Karpas-422 (cell line): ENCODE data around the gene SH3GL2. TPM values are rescaled to one million over a fixed set of nuclear protein-coding genes. Genes with fewer than 3 reads are reported as not detected.

Source experiments
- DNase-seq: peaks from one replicate; pipeline ENCODE4 v3.0.0-alpha.2; 2015
- H2AFZ ChIP-seq: fragments of 200-600 bp; sonication (generic); 2 replicates; pipeline ENCODE4 v1.6.1; 2014; ENCODE audit warnings: antibody characterized with exemption, low read length, mixed read lengths
- H3K27ac ChIP-seq: fragments of 200-600 bp; sonication (generic); 2 replicates; pipeline ENCODE4 v1.5.1; 2014; ENCODE audit warnings: mild to moderate bottlenecking, low read length, moderate library complexity
- H3K27me3 ChIP-seq: fragments of 200-600 bp; sonication (generic); 2 replicates; pipeline ENCODE4 v1.6.1; 2014; ENCODE audit warnings: low read length, mixed read lengths
- H3K36me3 ChIP-seq: fragments of 200-600 bp; sonication (generic); 2 replicates; pipeline ENCODE4 v1.6.1; 2014; ENCODE audit warnings: low read length, mixed read lengths; ENCODE audit not compliant: insufficient read depth
- H3K4me1 ChIP-seq: fragments of 200-600 bp; sonication (generic); 2 replicates; pipeline ENCODE4 v1.6.1; 2014; ENCODE audit warnings: mild to moderate bottlenecking, low read length, mixed read lengths
- H3K4me2 ChIP-seq: fragments of 200-600 bp; sonication (generic); 2 replicates; pipeline ENCODE4 v1.6.1; 2014; ENCODE audit warnings: low read length, low read depth, mild to moderate bottlenecking; ENCODE audit not compliant: poor library complexity, severe bottlenecking
- H3K4me3 ChIP-seq: fragments of 200-600 bp; sonication (generic); 2 replicates; pipeline ENCODE4 v1.5.1; 2014; ENCODE audit warnings: mild to moderate bottlenecking, antibody characterized with exemption, low read length, mixed read lengths
- H3K79me2 ChIP-seq: fragments of 200-600 bp; sonication (generic); 2 replicates; pipeline ENCODE4 v1.6.1; 2014; ENCODE audit warnings: mild to moderate bottlenecking, low read length, mixed read lengths
- H3K9ac ChIP-seq: fragments of 200-600 bp; sonication (generic); 2 replicates; pipeline ENCODE4 v1.6.0; 2014; ENCODE audit warnings: low read length
- H3K9me2 ChIP-seq: fragments of 200-600 bp; sonication (generic), shearing (Covaris generic); replicated peaks from 2 replicates; pipeline ENCODE4 v1.6.0; 2014; ENCODE audit warnings: mild to moderate bottlenecking, low read length, moderate library complexity; ENCODE audit not compliant: insufficient read depth
- H3K9me3 ChIP-seq: fragments of 300-700, 200-600 bp; sonication (generic); 2 replicates; pipeline ENCODE4 v1.6.1; 2014; ENCODE audit warnings: low read length, mixed read lengths
- H4K20me1 ChIP-seq: fragments of 200-600 bp; sonication (generic); 2 replicates; pipeline ENCODE4 v1.6.1; 2014; ENCODE audit warnings: mild to moderate bottlenecking, antibody characterized with exemption, low read length, low read depth; ENCODE audit not compliant: insufficient read depth
- total RNA-seq: library from RNA; depleted of rRNA; stranded (reverse); fragments of >200 nt; shearing (Covaris generic); gene quantifications from 2 replicates; pipeline ENCODE4 v1.2.3, GENCODE V29; 2014; ENCODE audit warnings: low replicate concordance

SH3GL2 gene
- total RNA-seq, 1 experiment from 2014 or later, result not detected

GRCh38 chr9:17742067-17742466 lies 163.2 kb downstream of the SH3GL2 start:
- H3K9ac ChIP-seq, result no peak overlapping the region
- no peak overlapping the region for H3K4me3 ChIP-seq
- no peaks in the 10 kb centered on the region for H3K79me2 ChIP-seq
- no peak overlapping the region for H3K27ac ChIP-seq
- no peaks in the 10 kb centered on the region for H3K9me3 ChIP-seq
- no peak overlapping the region for H3K4me2 ChIP-seq
- no peaks in the 10 kb centered on the region for H3K36me3 ChIP-seq
- H2AFZ ChIP-seq, result no peak overlapping the region
- no peaks in the 10 kb centered on the region for H3K4me1 ChIP-seq
- DNase-seq, result no peak
- H3K27me3 ChIP-seq, result no peaks in the 10 kb centered on the region
- no peaks in the 10 kb centered on the region for H4K20me1 ChIP-seq
- no peaks in the 10 kb centered on the region for H3K9me2 ChIP-seq

- H3K4me3 ChIP-seq, result no peak overlapping the region
- H3K4me2 ChIP-seq, result no peak overlapping the region
- no peak for DNase-seq
- H3K9ac ChIP-seq, result no peak overlapping the region
- no peak overlapping the region for H2AFZ ChIP-seq
- no peaks in the 10 kb centered on the region for H3K36me3 ChIP-seq
- no peaks in the 10 kb centered on the region for H3K9me3 ChIP-seq
- H3K27me3 ChIP-seq, result no peaks in the 10 kb centered on the region
- H3K79me2 ChIP-seq, result no peaks in the 10 kb centered on the region
- H3K27ac ChIP-seq, result no peak overlapping the region
- H4K20me1 ChIP-seq, result no peaks in the 10 kb centered on the region
- H3K9me2 ChIP-seq, result no peaks in the 10 kb centered on the region
- H3K4me1 ChIP-seq, result no peaks in the 10 kb centered on the region
Observed at GRCh38 chr9:17744786-17745185, 165.9 kb downstream of the SH3GL2 start.

GRCh38 chr9:17750269-17750668 lies 171.4 kb downstream of the SH3GL2 start:
- Histone ChIP-seq H2AFZ (no peak overlapping the region), H3K9me2 (no peaks in the 10 kb centered on the region), H3K9ac (no peak overlapping the region), H3K4me1 (no peaks in the 10 kb centered on the region), H3K27ac (no peak overlapping the region), H3K27me3 (no peaks in the 10 kb centered on the region), H3K4me2 (no peak overlapping the region), H3K79me2 (no peaks in the 10 kb centered on the region), H3K9me3 (no peaks in the 10 kb centered on the region), H4K20me1 (no peaks in the 10 kb centered on the region), H3K4me3 (no peak overlapping the region), H3K36me3 (no peaks in the 10 kb centered on the region)
- DNase-seq, result no peak

GRCh38 chr9:17751486-17751885 lies 172.6 kb downstream of the SH3GL2 start:
- H3K4me2 ChIP-seq, result no peak overlapping the region
- H3K79me2 ChIP-seq, result no peaks in the 10 kb centered on the region
- H3K9me2 ChIP-seq, result no peaks in the 10 kb centered on the region
- H4K20me1 ChIP-seq, result no peaks in the 10 kb centered on the region
- no peak for DNase-seq
- no peaks in the 10 kb centered on the region for H3K36me3 ChIP-seq
- H3K4me3 ChIP-seq, result no peak overlapping the region
- H3K9me3 ChIP-seq, result no peaks in the 10 kb centered on the region
- H3K27ac ChIP-seq, result no peak overlapping the region
- H3K9ac ChIP-seq, result no peak overlapping the region
- no peak overlapping the region for H2AFZ ChIP-seq
- H3K4me1 ChIP-seq, result no peaks in the 10 kb centered on the region
- no peaks in the 10 kb centered on the region for H3K27me3 ChIP-seq

- Histone ChIP-seq H4K20me1 (no peaks in the 10 kb centered on the region), H3K27ac (no peak overlapping the region), H3K27me3 (no peaks in the 10 kb centered on the region), H3K79me2 (no peaks in the 10 kb centered on the region), H3K9ac (no peak overlapping the region), H2AFZ (no peak overlapping the region), H3K4me1 (no peaks in the 10 kb centered on the region), H3K36me3 (no peaks in the 10 kb centered on the region), H3K9me2 (no peaks in the 10 kb centered on the region), H3K9me3 (no peaks in the 10 kb centered on the region), H3K4me3 (no peak overlapping the region), H3K4me2 (no peak overlapping the region)
- no peak for DNase-seq
Observed at GRCh38 chr9:17752021-17752420, 173.2 kb downstream of the SH3GL2 start.

GRCh38 chr9:17757816-17758215 lies 178.9 kb downstream of the SH3GL2 start:
- no peak for DNase-seq
- Histone ChIP-seq H3K79me2 (no peaks in the 10 kb centered on the region), H4K20me1 (no peaks in the 10 kb centered on the region), H3K4me3 (no peak overlapping the region), H3K27me3 (no peaks in the 10 kb centered on the region), H3K9me3 (no peaks in the 10 kb centered on the region), H3K9ac (no peak overlapping the region), H3K36me3 (no peaks in the 10 kb centered on the region), H3K27ac (no peak overlapping the region), H3K4me1 (no peaks in the 10 kb centered on the region), H3K4me2 (no peak overlapping the region), H2AFZ (no peak overlapping the region), H3K9me2 (no peaks in the 10 kb centered on the region)

GRCh38 chr9:17760250-17760649 lies 181.4 kb downstream of the SH3GL2 start:
- no peaks in the 10 kb centered on the region for H3K79me2 ChIP-seq
- H3K36me3 ChIP-seq, result no peaks in the 10 kb centered on the region
- no peak overlapping the region for H3K4me3 ChIP-seq
- DNase-seq, result no peak
- H3K9ac ChIP-seq, result no peak overlapping the region
- H3K27me3 ChIP-seq, result no peaks in the 10 kb centered on the region
- H3K9me3 ChIP-seq, result no peaks in the 10 kb centered on the region
- H3K4me2 ChIP-seq, result no peak overlapping the region
- no peak overlapping the region for H3K27ac ChIP-seq
- no peaks in the 10 kb centered on the region for H3K9me2 ChIP-seq
- no peak overlapping the region for H2AFZ ChIP-seq
- no peaks in the 10 kb centered on the region for H4K20me1 ChIP-seq
- H3K4me1 ChIP-seq, result no peaks in the 10 kb centered on the region

GRCh38 chr9:17761984-17762676 lies 183.3 kb downstream of the SH3GL2 start:
- Histone ChIP-seq H3K27ac (no peak overlapping the region), H3K79me2 (no peaks in the 10 kb centered on the region), H3K9me2 (no peaks in the 10 kb centered on the region), H4K20me1 (no peaks in the 10 kb centered on the region), H3K27me3 (no peaks in the 10 kb centered on the region), H3K4me1 (no peaks in the 10 kb centered on the region), H3K4me2 (no peak overlapping the region), H3K9ac (no peak overlapping the region), H3K4me3 (no peak overlapping the region), H3K9me3 (no peaks in the 10 kb centered on the region), H3K36me3 (no peaks in the 10 kb centered on the region), H2AFZ (no peak overlapping the region)
- DNase-seq, result no peak
